GM18526 (cell line): ENCODE data around the gene HEATR9.

Experiments used
- POLR2A ChIP-seq: IDR thresholded peaks from 3 replicates; pipeline ENCODE4 v1.6.1; 2011; ENCODE audit not compliant: insufficient read length; ENCODE audit errors: extremely low read depth

The HEATR9 gene

GRCh38 chr17:35811759-35812158 lies 56.9 kb downstream of the HEATR9 start:
- no peak for TF ChIP-seq POLR2A

- TF ChIP-seq POLR2A: no peak
Measured at GRCh38 chr17:35809855-35810461, 58.7 kb downstream of the HEATR9 start.

DNA sequence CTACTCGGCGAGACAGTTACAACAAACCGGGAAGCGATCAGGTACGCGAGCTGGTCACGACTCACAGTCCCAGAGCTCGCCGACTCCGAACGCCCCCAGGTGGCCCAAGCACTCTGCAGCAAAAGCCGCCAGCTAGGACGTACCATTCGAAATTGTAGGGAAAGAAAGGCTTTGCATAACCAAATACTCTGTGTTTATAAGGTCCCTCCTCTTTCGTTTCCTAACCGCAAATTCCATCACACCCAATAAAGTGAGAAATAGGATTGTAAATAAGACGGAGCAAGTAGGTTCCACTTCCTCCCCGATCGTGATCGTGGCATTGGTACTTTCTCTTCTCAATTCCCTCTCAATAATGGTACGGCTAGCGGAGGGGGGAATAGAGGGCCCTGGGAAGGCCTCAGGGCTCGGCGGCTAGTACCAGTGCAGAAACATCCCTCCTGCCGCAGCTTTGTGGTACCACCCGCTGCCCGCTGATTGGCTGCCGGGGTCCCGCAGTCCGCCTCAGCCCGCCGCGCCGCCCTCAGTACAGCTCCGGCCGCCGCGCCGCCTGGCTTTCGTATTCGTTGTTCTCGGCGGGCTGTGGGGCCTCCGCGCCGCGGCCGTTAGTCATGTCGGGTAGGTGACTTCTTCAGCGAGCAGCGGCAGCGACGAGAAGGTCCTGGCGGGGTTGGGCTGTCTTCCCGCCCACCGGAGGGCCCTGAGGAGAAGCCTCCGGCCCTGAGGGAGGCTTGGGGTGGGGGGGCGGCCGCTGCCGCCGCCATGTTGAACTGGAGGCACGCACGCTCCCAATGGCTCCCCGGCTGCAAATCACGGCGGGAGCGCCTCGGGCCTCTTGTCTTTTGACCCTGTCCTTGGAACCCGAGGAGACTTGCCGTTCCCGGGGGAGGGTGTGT lies 59.5 kb downstream of the HEATR9 start, which contains the start of gene TAF15:
TSS of gene TAF15 (plus strand) at position 523 of the 893 bp plus-strand sequence. CDS start at position 609, 86 bp downstream.
- peak; percentile 99 for TF ChIP-seq POLR2A

GRCh38 chr17:35808240-35808961 lies 60.3 kb downstream of the HEATR9 start:
- TF ChIP-seq POLR2A: no peak

GRCh38 chr17:35807371-35808144 lies 61.1 kb downstream of the HEATR9 start:
- TF ChIP-seq POLR2A: no peak
